K562 (cell line): ENCODE measurements around the gene SYT1. TPM values are rescaled to one million over a fixed set of nuclear protein-coding genes. Genes with fewer than 3 reads are reported as not detected.

ENCODE experiments used
- ATAC-seq: fragments of 200-7000 bp; cut with Tn5 transposase; 3 replicates; pipeline ENCODE4 v1.9.1; 2020; ENCODE audit warnings: moderate library complexity
- BruUV-seq: library from RNA; stranded (reverse); fragments of 400-500 nt; replicated peaks from 2 replicates; lab custom pipeline; 2021; lab: Mats Ljungman, UMichigan
- CTCF ChIA-PET: fragments of 300-600 bp; formaldehyde crosslinking; extraction: SDS; loops from one replicate; lab custom pipeline; 2021; ENCODE audit warnings: low intra/inter-chr PET ratio; lab: Yijun Ruan, JAX
- POLR2A ChIA-PET: fragments of 300-600, 350-650 bp; sonication (Branson Sonifier 250); formaldehyde crosslinking; extraction: SDS; loops from one replicate; lab custom pipeline; 2021; ENCODE audit warnings: antibody characterized with exemption, inconsistent platforms; lab: Yijun Ruan, JAX
- DNase-seq, 4 experiments: peaks; one replicate each; pipeline versions ENCODE4 v3.0.0 to v3.0.0-alpha.2; 2011 to 2018; ENCODE audit warnings: low spot score in 3 of 4, mixed read lengths in 3 of 4; ENCODE audit errors: extremely low read depth in 1 of 4
- FAIRE-seq: peaks from 2 replicates; lab custom pipeline; 2011; peaks lifted over from hg19 to GRCh38; lab: Jason Lieb, UNC
- H2AFZ ChIP-seq: 2 replicates; pipeline ENCODE4 v1.6.0; 2011; ENCODE audit warnings: low read depth, low read length, control low read depth, inconsistent platforms
- H3K27ac ChIP-seq: fragments of 200-600 bp; 3 replicates; pipeline ENCODE4 v1.8.0; 2011; ENCODE audit warnings: low read depth, mild to moderate bottlenecking, control low read depth, inconsistent platforms, low read length, moderate library complexity, mixed read lengths; ENCODE audit errors: extremely low read depth
- H3K27me3 ChIP-seq, 2 experiments: fragments of 300-600 bp in 1 of 2; 2 replicates in 1 of 2; 3 replicates in 1 of 2; pipeline versions ENCODE4 v1.6.0 to v1.8.0; 2011; ENCODE audit warnings: inconsistent platforms in 2 of 2, low read length in 2 of 2, mild to moderate bottlenecking in 1 of 2, mixed read lengths in 1 of 2, moderate library complexity in 1 of 2; ENCODE audit not compliant: control insufficient read depth in 2 of 2, insufficient read depth in 2 of 2
- H3K36me3 ChIP-seq: fragments of 300-600 bp; 3 replicates; pipeline ENCODE4 v1.8.0; 2011; ENCODE audit warnings: mild to moderate bottlenecking, low read length, inconsistent platforms; ENCODE audit not compliant: control insufficient read depth, insufficient read depth
- H3K4me1 ChIP-seq, 2 experiments: fragments of 200-600 bp in 1 of 2; replicated peaks in 1 of 2; 2 replicates in 1 of 2; 3 replicates in 1 of 2; pipeline versions ENCODE4 v1.5.1 to v1.8.0; 2011; ENCODE audit warnings: inconsistent platforms in 2 of 2, low read length in 2 of 2, mild to moderate bottlenecking in 1 of 2, mixed read lengths in 1 of 2, moderate library complexity in 1 of 2; ENCODE audit not compliant: control insufficient read depth in 2 of 2, insufficient read depth in 2 of 2
- H3K4me2 ChIP-seq: 2 replicates; pipeline ENCODE4 v1.6.1; 2011; ENCODE audit warnings: low read length, control low read depth, inconsistent platforms, mixed read lengths; ENCODE audit not compliant: insufficient read depth
- H3K4me3 ChIP-seq: fragments of 200-600 bp; sonication (generic), shearing (Covaris generic); 2 replicates; pipeline ENCODE4 v1.5.1; 2016; ENCODE audit warnings: control low read depth, inconsistent platforms
- H3K79me2 ChIP-seq: fragments of 200-600 bp; 3 replicates; pipeline ENCODE4 v1.8.0; 2011; ENCODE audit warnings: low read length, inconsistent platforms; ENCODE audit not compliant: control insufficient read depth, insufficient read depth
- H3K9ac ChIP-seq, 2 experiments: 2 replicates each; pipeline versions ENCODE4 v1.6.0 to v1.6.1; 2011; ENCODE audit warnings: low read depth in 2 of 2, low read length in 2 of 2, control low read depth in 1 of 2, inconsistent platforms in 1 of 2, mild to moderate bottlenecking in 1 of 2, mixed read lengths in 1 of 2; ENCODE audit not compliant: insufficient read depth in 1 of 2
- H3K9me1 ChIP-seq: one replicate; pipeline ENCODE4 v1.6.0; 2011; ENCODE audit warnings: inconsistent platforms, mild to moderate bottlenecking, low read length, moderate library complexity; ENCODE audit not compliant: control insufficient read depth, insufficient read depth
- H3K9me3 ChIP-seq: replicated peaks from 2 replicates; pipeline ENCODE4 v1.5.1; 2011; ENCODE audit warnings: low read depth, low read length, inconsistent platforms; ENCODE audit not compliant: control insufficient read depth, insufficient read depth
- H4K20me1 ChIP-seq: replicated peaks from 2 replicates; pipeline ENCODE4 v1.6.1; 2011; ENCODE audit warnings: low read length, inconsistent platforms, mixed read lengths; ENCODE audit not compliant: control insufficient read depth, insufficient read depth
- ATF1 ChIP-seq, 2 experiments: fragments of 450-650 bp in 1 of 2; IDR thresholded peaks; 2 replicates each; pipeline ENCODE4 v1.6.1; 2016; ENCODE audit warnings: missing compliant biosample characterization in 1 of 2, missing genetic modification characterization in 1 of 2
- ZNF785 ChIP-seq: fragments of 250-450 bp; sonication (Bioruptor Pico); IDR thresholded peaks from 2 replicates; pipeline ENCODE4 v1.4.0; 2020; ENCODE audit warnings: mild to moderate bottlenecking
- WGBS: fragments of 100-300 bp; shearing (Covaris generic); methylation state at CpG from one replicate; pipeline ENCODE4 v1.1.6; 2016; ENCODE audit warnings: low coverage, mixed read lengths; ENCODE audit not compliant: insufficient coverage; ENCODE audit errors: missing lambda C conversion rate; 5-methylcytosine and 5-hydroxymethylcytosine counted together
- in situ Hi-C: fragments of 300-500 bp; cut with MboI; formaldehyde crosslinking; loops from 4 replicates; pipeline ENCODE4 v1.15.0; 2018; ENCODE audit warnings: inconsistent platforms, mixed read lengths
- intact Hi-C: fragments of 100-400 bp; cut with micrococcal nuclease; formaldehyde crosslinking; loops from 2 replicates; pipeline ENCODE4 v1.14.2; 2022
- polyA plus RNA-seq, 8 experiments: library from polyadenylated mRNA; depleted of rRNA in 4 of 8; stranded (reverse) in 5 of 8; unstranded in 3 of 8; fragments of >200 nt; fragmentation: Nextera tagmentation in 2 of 8; fragmentation: Illumina TruSeq in 1 of 8; extraction: Ambion mirVana in 2 of 8; extraction: Trizol in 1 of 8; gene quantifications; 2 replicates each; pipeline versions ENCODE4 v1.2.1 to v1.2.3, GENCODE V29; 2011 to 2014; ENCODE audit warnings: inconsistent platforms in 1 of 8, missing spikeins in 1 of 8
- total RNA-seq, 7 experiments: library from RNA; depleted of rRNA in 6 of 7; stranded (reverse); fragments of >200 nt in 6 of 7; fragmentation: Illumina TruSeq in 2 of 7; extraction: Trizol in 2 of 7; gene quantifications; 2 replicates each; pipeline versions ENCODE4 v1.2.1 to v1.2.3, GENCODE V29; 2011 to 2021; ENCODE audit warnings: low replicate concordance in 1 of 7
- TF ChIP-seq, protein P1 (sequence below): fragments of 450-650 bp; formaldehyde crosslinking; IDR thresholded peaks from 2 replicates; pipeline ENCODE4 v1.4.0; 2020; ENCODE audit warnings: mild to moderate bottlenecking, mixed read lengths
- TF ChIP-seq, protein P2 (sequence below), 3 experiments: IDR thresholded peaks in 2 of 3; conservative IDR thresholded peaks in 1 of 3; 2 replicates each; pipeline ENCODE4 v1.5.1; 2011 to 2012; ENCODE audit warnings: low read length in 3 of 3, mild to moderate bottlenecking in 3 of 3, control low read depth in 2 of 3, improper control_type of control experiment in 1 of 3, inconsistent platforms in 1 of 3, low read depth in 1 of 3, mixed read lengths in 1 of 3, moderate library complexity in 1 of 3; ENCODE audit not compliant: insufficient read depth in 2 of 3
- TF ChIP-seq, protein P3 (sequence below): sonication (generic); formaldehyde crosslinking; IDR thresholded peaks from 2 replicates; pipeline ENCODE4 v1.8.0; 2022; ENCODE audit warnings: missing genetic modification reagents, mild to moderate bottlenecking, moderate library complexity, borderline replicate concordance

The SYT1 gene
- total and polyA plus RNA-seq, 9 of the 15 experiments (the other 6 are each of a cell fraction or from before 2014, with no cell fraction given), result 0.03 to 0.13 (median 0.07) TPM; not detected in 4

DNA sequence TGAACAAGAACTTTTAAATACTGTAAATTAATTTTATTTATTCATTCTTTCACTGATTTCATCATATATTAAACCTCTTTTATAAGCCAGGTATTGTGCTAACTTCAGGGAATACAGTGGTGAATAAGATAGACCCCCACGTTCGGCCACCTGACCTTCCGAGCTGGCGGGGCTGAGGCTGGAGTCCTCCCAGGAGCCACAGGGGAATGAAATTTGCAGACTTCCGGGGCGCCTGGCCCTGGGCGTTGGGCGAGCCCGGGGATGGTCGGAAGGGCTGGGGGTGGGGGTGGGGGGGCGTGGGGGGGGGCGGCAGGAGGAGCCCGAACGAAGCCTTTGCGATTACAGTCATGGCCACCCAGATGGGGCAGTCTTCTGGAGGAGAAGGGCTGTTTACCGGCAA, 442.8 kb downstream of the SYT1 start:
- CTCF ChIA-PET, result no interaction called here
- Histone ChIP-seq H3K27me3 (no peaks in the 10 kb centered on the region), H3K4me3 (no peak overlapping the region), H3K9me3 (no peaks in the 10 kb centered on the region), H3K27ac (no peak overlapping the region), H3K36me3 (no peaks in the 10 kb centered on the region), H3K9ac (no peak overlapping the region), H4K20me1 (no peaks in the 10 kb centered on the region), H3K79me2 (no peaks in the 10 kb centered on the region), H2AFZ (no peak overlapping the region), H3K4me1 (no peaks in the 10 kb centered on the region), H3K4me2 (no peak overlapping the region), H3K9me1 (no peaks in the 10 kb centered on the region)
- FAIRE-seq (no peak), ATAC-seq (no peak), DNase-seq (no peak)
- WGBS, result 3% methylated on average over 8 of the region's 16 CpGs
- in situ Hi-C loops, result no loop called here
- no TSS peak for BruUV-seq
- intact Hi-C loops, result no loop called here
- POLR2A ChIA-PET, result no interaction called here
- no peak for TF ChIP-seq ATF1 (CRISPR knock-in tag; IDR thresholded peaks at IDR 0.05)
- TF ChIP-seq ATF1 (tag; IDR thresholded peaks at IDR 0.05), result no peak
- TF ChIP-seq, protein P1, sequence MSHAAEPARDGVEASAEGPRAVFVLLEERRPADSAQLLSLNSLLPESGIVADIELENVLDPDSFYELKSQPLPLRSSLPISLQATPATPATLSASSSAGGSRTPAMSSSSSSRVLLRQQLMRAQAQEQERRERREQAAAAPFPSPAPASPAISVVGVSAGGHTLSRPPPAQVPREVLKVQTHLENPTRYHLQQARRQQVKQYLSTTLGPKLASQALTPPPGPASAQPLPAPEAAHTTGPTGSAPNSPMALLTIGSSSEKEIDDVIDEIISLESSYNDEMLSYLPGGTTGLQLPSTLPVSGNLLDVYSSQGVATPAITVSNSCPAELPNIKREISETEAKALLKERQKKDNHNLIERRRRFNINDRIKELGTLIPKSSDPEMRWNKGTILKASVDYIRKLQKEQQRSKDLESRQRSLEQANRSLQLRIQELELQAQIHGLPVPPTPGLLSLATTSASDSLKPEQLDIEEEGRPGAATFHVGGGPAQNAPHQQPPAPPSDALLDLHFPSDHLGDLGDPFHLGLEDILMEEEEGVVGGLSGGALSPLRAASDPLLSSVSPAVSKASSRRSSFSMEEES, result no peak
- TF ChIP-seq ZNF785 (CRISPR knock-in tag), result no peak
- TF ChIP-seq, protein P2, sequence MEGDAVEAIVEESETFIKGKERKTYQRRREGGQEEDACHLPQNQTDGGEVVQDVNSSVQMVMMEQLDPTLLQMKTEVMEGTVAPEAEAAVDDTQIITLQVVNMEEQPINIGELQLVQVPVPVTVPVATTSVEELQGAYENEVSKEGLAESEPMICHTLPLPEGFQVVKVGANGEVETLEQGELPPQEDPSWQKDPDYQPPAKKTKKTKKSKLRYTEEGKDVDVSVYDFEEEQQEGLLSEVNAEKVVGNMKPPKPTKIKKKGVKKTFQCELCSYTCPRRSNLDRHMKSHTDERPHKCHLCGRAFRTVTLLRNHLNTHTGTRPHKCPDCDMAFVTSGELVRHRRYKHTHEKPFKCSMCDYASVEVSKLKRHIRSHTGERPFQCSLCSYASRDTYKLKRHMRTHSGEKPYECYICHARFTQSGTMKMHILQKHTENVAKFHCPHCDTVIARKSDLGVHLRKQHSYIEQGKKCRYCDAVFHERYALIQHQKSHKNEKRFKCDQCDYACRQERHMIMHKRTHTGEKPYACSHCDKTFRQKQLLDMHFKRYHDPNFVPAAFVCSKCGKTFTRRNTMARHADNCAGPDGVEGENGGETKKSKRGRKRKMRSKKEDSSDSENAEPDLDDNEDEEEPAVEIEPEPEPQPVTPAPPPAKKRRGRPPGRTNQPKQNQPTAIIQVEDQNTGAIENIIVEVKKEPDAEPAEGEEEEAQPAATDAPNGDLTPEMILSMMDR (IDR thresholded peaks at IDR 0.05 in 2 of 3, conservative IDR thresholded peaks at IDR 0.05 in 1 of 3; ENCODE audit: insufficient read depth in 2 of 3, low read depth in 1 of 3, low read length in 3 of 3), result no peak
- TF ChIP-seq, protein P3, sequence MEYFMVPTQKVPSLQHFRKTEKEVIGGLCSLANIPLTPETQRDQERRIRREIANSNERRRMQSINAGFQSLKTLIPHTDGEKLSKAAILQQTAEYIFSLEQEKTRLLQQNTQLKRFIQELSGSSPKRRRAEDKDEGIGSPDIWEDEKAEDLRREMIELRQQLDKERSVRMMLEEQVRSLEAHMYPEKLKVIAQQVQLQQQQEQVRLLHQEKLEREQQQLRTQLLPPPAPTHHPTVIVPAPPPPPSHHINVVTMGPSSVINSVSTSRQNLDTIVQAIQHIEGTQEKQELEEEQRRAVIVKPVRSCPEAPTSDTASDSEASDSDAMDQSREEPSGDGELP (CRISPR knock-in tag), result no peak
